Measurements from ENCODE around the gene MAGEB16.

The MAGEB16 gene

GRCh38 chrX:35798042-35798441 is at the start of gene MAGEB16:
TSS of gene MAGEB16 (plus strand) at chrX:35798342. CDS start at chrX:35802197, 3,855 bp downstream.
- Histone ChIP-seq H3K27me3 (ENCODE audit: control insufficient read depth, low read length) (no peaks in the 10 kb centered on the region), H3K4me3 (ENCODE audit: low read length) (no peak within 1 kb of the TSS), H3K4me2 (ENCODE audit: low read length) (no peak within 1 kb of the TSS), H3K4me1 (ENCODE audit: control insufficient read depth, low read length) (no peaks in the 10 kb centered on the region), H3K9me3 (ENCODE audit: control insufficient read depth, insufficient read depth, low read length) (no peaks in the 10 kb centered on the region), H3K79me2 (ENCODE audit: control insufficient read depth, low read length) (no peaks in the 10 kb centered on the region), H3K9me2 (replicated peaks; ENCODE audit: control insufficient read depth, low read length) (no peaks in the 10 kb centered on the region), H4K20me1 (ENCODE audit: control insufficient read depth, insufficient read depth, low read depth, low read length) (no peaks in the 10 kb centered on the region), H3K36me3 (ENCODE audit: control insufficient read depth, low read length) (no peaks in the 10 kb centered on the region), H3K27ac (ENCODE audit: low read depth, low read length) (no peak within 1 kb of the TSS), H3F3A (ENCODE audit: control insufficient read depth, insufficient read depth) (no peaks in the 10 kb centered on the region)
- TF ChIP-seq CTCF (IDR thresholded peaks at IDR 0.05; ENCODE audit: low read depth, low read length, poor library complexity, severe bottlenecking) (no peak), EZH2phosphoT487 (IDR thresholded peaks at IDR 0.05; ENCODE audit: borderline replicate concordance, low read length) (no peak)

- TF ChIP-seq CTCF (IDR thresholded peaks at IDR 0.05; ENCODE audit: low read depth, low read length, poor library complexity, severe bottlenecking) (no peak), EZH2phosphoT487 (IDR thresholded peaks at IDR 0.05; ENCODE audit: borderline replicate concordance, low read length) (no peak)
- Histone ChIP-seq H3K4me2 (ENCODE audit: low read length) (no peak overlapping the region), H3K9me2 (replicated peaks; ENCODE audit: control insufficient read depth, low read length) (no peaks in the 10 kb centered on the region), H3K9me3 (ENCODE audit: control insufficient read depth, insufficient read depth, low read length) (no peaks in the 10 kb centered on the region), H3K79me2 (ENCODE audit: control insufficient read depth, low read length) (no peaks in the 10 kb centered on the region), H3K4me1 (ENCODE audit: control insufficient read depth, low read length) (no peaks in the 10 kb centered on the region), H3K36me3 (ENCODE audit: control insufficient read depth, low read length) (no peaks in the 10 kb centered on the region), H3F3A (ENCODE audit: control insufficient read depth, insufficient read depth) (no peaks in the 10 kb centered on the region), H3K27ac (ENCODE audit: low read depth, low read length) (no peak overlapping the region), H3K27me3 (ENCODE audit: control insufficient read depth, low read length) (no peaks in the 10 kb centered on the region), H3K4me3 (ENCODE audit: low read length) (no peak overlapping the region), H4K20me1 (ENCODE audit: control insufficient read depth, insufficient read depth, low read depth, low read length) (no peaks in the 10 kb centered on the region)
Measured at GRCh38 chrX:35773958-35774564, 24.1 kb upstream of the MAGEB16 start.

GRCh38 chrX:35785075-35785474 is 13.1 kb upstream of the MAGEB16 start:
- Histone ChIP-seq H3F3A (ENCODE audit: control insufficient read depth, insufficient read depth) (no peaks in the 10 kb centered on the region), H3K4me2 (ENCODE audit: low read length) (no peak overlapping the region), H3K27ac (ENCODE audit: low read depth, low read length) (no peak overlapping the region), H3K36me3 (ENCODE audit: control insufficient read depth, low read length) (no peaks in the 10 kb centered on the region), H3K4me1 (ENCODE audit: control insufficient read depth, low read length) (no peaks in the 10 kb centered on the region), H3K79me2 (ENCODE audit: control insufficient read depth, low read length) (no peaks in the 10 kb centered on the region), H3K9me2 (replicated peaks; ENCODE audit: control insufficient read depth, low read length) (no peaks in the 10 kb centered on the region), H4K20me1 (ENCODE audit: control insufficient read depth, insufficient read depth, low read depth, low read length) (no peaks in the 10 kb centered on the region), H3K27me3 (ENCODE audit: control insufficient read depth, low read length) (no peaks in the 10 kb centered on the region), H3K4me3 (ENCODE audit: low read length) (no peak overlapping the region), H3K9me3 (ENCODE audit: control insufficient read depth, insufficient read depth, low read length) (no peaks in the 10 kb centered on the region)
- TF ChIP-seq EZH2phosphoT487 (IDR thresholded peaks at IDR 0.05; ENCODE audit: borderline replicate concordance, low read length) (no peak), CTCF (IDR thresholded peaks at IDR 0.05; ENCODE audit: low read depth, low read length, poor library complexity, severe bottlenecking) (no peak)
